PC-3 (cell line): ENCODE results near the gene IL4I1. TPM values are rescaled to one million over a fixed set of nuclear protein-coding genes. Genes with fewer than 3 reads are reported as not detected.

ENCODE experiments used
- ATAC-seq: fragments of 200-7000 bp; cut with Tn5 transposase; 2 replicates; pipeline ENCODE4 v1.9.1; 2020; ENCODE audit warnings: mild to moderate bottlenecking, moderate library complexity
- BruUV-seq: library from RNA; stranded (reverse); fragments of 400-500 nt; replicated peaks from 2 replicates; lab custom pipeline; 2021; lab: Mats Ljungman, UMichigan
- CTCF ChIA-PET: fragments of 300-600 bp; sonication (Branson Sonifier 250); formaldehyde crosslinking; loops from one replicate; lab custom pipeline; 2022; ENCODE audit warnings: antibody characterized with exemption; lab: Charles Lee
- POLR2A ChIA-PET: fragments of 300-600 bp; sonication (Branson Sonifier 250); formaldehyde crosslinking; loops from one replicate; lab custom pipeline; 2022; ENCODE audit warnings: antibody characterized with exemption; ENCODE audit not compliant: unreplicated experiment; lab: Charles Lee
- DNase-seq: peaks from one replicate; pipeline ENCODE4 v3.0.0-alpha.2; 2015
- H2AFZ ChIP-seq: fragments of 300-600 bp; sonication (generic); 2 replicates; pipeline ENCODE4 v1.6.0; 2016; ENCODE audit warnings: antibody characterized with exemption, low read length
- H3F3A ChIP-seq: fragments of 300-600 bp; sonication (generic); one replicate; pipeline ENCODE4 v1.6.0; 2017; ENCODE audit warnings: antibody characterized with exemption, low read length, control low read depth, mild to moderate bottlenecking; ENCODE audit not compliant: unreplicated experiment
- H3K27ac ChIP-seq: fragments of 300-600 bp; sonication (generic); 2 replicates; pipeline ENCODE4 v1.5.1; 2016; ENCODE audit warnings: mild to moderate bottlenecking, low read length
- H3K27me3 ChIP-seq: fragments of 300-600 bp; sonication (generic); 2 replicates; pipeline ENCODE4 v1.6.1; 2016; ENCODE audit warnings: low read length, mixed read lengths
- H3K36me3 ChIP-seq: fragments of 300-600 bp; sonication (generic); 2 replicates; pipeline ENCODE4 v1.6.1; 2016; ENCODE audit warnings: low read depth, mixed run types, low read length, mixed read lengths
- H3K4me1 ChIP-seq: fragments of 300-600 bp; sonication (generic); 2 replicates; pipeline ENCODE4 v1.5.1; 2016; ENCODE audit warnings: low read length; ENCODE audit not compliant: insufficient read depth
- H3K4me2 ChIP-seq: fragments of 300-600 bp; sonication (generic); 2 replicates; pipeline ENCODE4 v1.6.0; 2016; ENCODE audit warnings: low read length
- H3K4me3 ChIP-seq: fragments of 300-600 bp; sonication (generic); 2 replicates; pipeline ENCODE4 v1.5.1; 2016; ENCODE audit warnings: mild to moderate bottlenecking, low read length, mixed read lengths
- H3K79me2 ChIP-seq: fragments of 300-600 bp; sonication (generic); 2 replicates; pipeline ENCODE4 v1.6.1; 2017; ENCODE audit warnings: low read length, mixed read lengths
- H3K9ac ChIP-seq: fragments of 300-600 bp; sonication (generic); 2 replicates; pipeline ENCODE4 v1.6.0; 2016; ENCODE audit warnings: mild to moderate bottlenecking, low read length
- H3K9me2 ChIP-seq: fragments of 300-600 bp; sonication (generic); replicated peaks from 2 replicates; pipeline ENCODE4 v1.6.1; 2016; ENCODE audit warnings: mixed run types, low read length, mixed read lengths
- H3K9me3 ChIP-seq: fragments of 300-600 bp; sonication (generic); 2 replicates; pipeline ENCODE4 v1.6.1; 2016; ENCODE audit warnings: low read length, mixed read lengths
- H4K20me1 ChIP-seq: fragments of 300-600 bp; sonication (generic); 2 replicates; pipeline ENCODE4 v1.6.1; 2016; ENCODE audit warnings: low read length, mixed read lengths
- CTCF ChIP-seq: fragments of 300-600 bp; sonication (generic); conservative IDR thresholded peaks from 2 replicates; pipeline ENCODE4 v1.5.1; 2017; ENCODE audit warnings: antibody characterized with exemption, low read depth, mild to moderate bottlenecking, low read length
- EZH2 ChIP-seq: fragments of 300-600 bp; sonication (generic); IDR thresholded peaks from one replicate; pipeline ENCODE4 v1.6.1; 2017; ENCODE audit warnings: antibody characterized with exemption, mild to moderate bottlenecking, low read length; ENCODE audit not compliant: unreplicated experiment
- EZH2phosphoT487 ChIP-seq: fragments of 300-600 bp; sonication (generic); IDR thresholded peaks from 2 replicates; pipeline ENCODE4 v1.6.1; 2018; ENCODE audit warnings: mild to moderate bottlenecking, antibody characterized with exemption, low read length, borderline replicate concordance
- intact Hi-C: fragments of 100-400 bp; cut with micrococcal nuclease; formaldehyde crosslinking; loops from 2 replicates; pipeline ENCODE4 v1.9.0; 2023
- total RNA-seq: library from RNA; depleted of rRNA; stranded (reverse); fragments of >200 nt; gene quantifications from 2 replicates; pipeline ENCODE4 v1.2.3, GENCODE V29; 2014

Gene IL4I1
- total RNA-seq, 1 experiment from 2014 or later = 2.2 TPM

- H3K4me1 ChIP-seq = peaks cover 30% of the 10 kb centered on the region
- H3K79me2 ChIP-seq = peaks cover 34% of the 10 kb centered on the region
- TF ChIP-seq EZH2 (no peak), EZH2phosphoT487 (no peak)
- H3K27me3 ChIP-seq = no peaks in the 10 kb centered on the region
- H4K20me1 ChIP-seq = no peaks in the 10 kb centered on the region
- DNase-seq (no peak), ATAC-seq (no peak)
- H3K36me3 ChIP-seq = 0 out of 2 replicates have a peak, but pooled peaks cover 7% of the 10 kb centered on the region
- no TSS peak for BruUV-seq
- CTCF ChIA-PET = no interaction called here
- no peak overlapping the region for H3K4me2 ChIP-seq
- no peak overlapping the region for H2AFZ ChIP-seq
- no peaks in the 10 kb centered on the region for H3K9me2 ChIP-seq
- POLR2A ChIA-PET = no interaction called here
- H3K27ac ChIP-seq = no peak overlapping the region
- intact Hi-C loops = no loop called here
- H3K9ac ChIP-seq = no peak overlapping the region
- no peaks in the 10 kb centered on the region for H3F3A ChIP-seq
- H3K9me3 ChIP-seq = no peaks in the 10 kb centered on the region
- H3K4me3 ChIP-seq = no peak overlapping the region
Measured at GRCh38 chr19:49871349-49871985, 25.2 kb downstream of the IL4I1 start.

- Histone ChIP-seq H3F3A (no peaks in the 10 kb centered on the region), H3K9ac (peak overlapping the region; percentile 71), H2AFZ (peak overlapping the region; percentile 63), H3K79me2 (peaks cover 35% of the 10 kb centered on the region), H3K4me3 (peak overlapping the region; percentile 68), H4K20me1 (no peaks in the 10 kb centered on the region), H3K9me3 (no peaks in the 10 kb centered on the region), H3K4me2 (peak overlapping the region; percentile 85), H3K27me3 (no peaks in the 10 kb centered on the region), H3K4me1 (peaks cover 36% of the 10 kb centered on the region), H3K36me3 (0 out of 2 replicates have a peak, but pooled peaks cover 7% of the 10 kb centered on the region), H3K9me2 (no peaks in the 10 kb centered on the region), H3K27ac (peak overlapping the region; percentile 23)
- TF ChIP-seq CTCF (no peak), EZH2phosphoT487 (no peak), EZH2 (no peak)
- peak; percentile 39 for DNase-seq
- ATAC-seq = no peak
- ChIA-PET POLR2A (no interaction called here), CTCF (no interaction called here)
- no TSS peak for BruUV-seq
- intact Hi-C loops = no loop called here
Measured at GRCh38 chr19:49870309-49870901, 26.3 kb downstream of the IL4I1 start.

- intact Hi-C loops = loop anchor here (1.0 to 5.0 kb wide), 3 partner anchors 8 to 459 kb away; partner anchors contain the start of genes AKT1S1, KCNC3, MED25 and TBC1D17
- Histone ChIP-seq H2AFZ (peak overlapping the region; percentile 66), H3K4me3 (peak overlapping the region; percentile 68), H3K9me3 (no peaks in the 10 kb centered on the region), H4K20me1 (peaks cover 5% of the 10 kb centered on the region), H3K4me2 (peak overlapping the region; percentile 85), H3K9ac (peak overlapping the region; percentile 71), H3F3A (no peaks in the 10 kb centered on the region), H3K36me3 (peaks cover 10% of the 10 kb centered on the region; the same call in 1 of the 2 replicates), H3K9me2 (no peaks in the 10 kb centered on the region), H3K79me2 (peaks cover 35% of the 10 kb centered on the region), H3K27ac (peak overlapping the region; percentile 23), H3K4me1 (peaks cover 30% of the 10 kb centered on the region), H3K27me3 (no peaks in the 10 kb centered on the region)
- ATAC-seq = peak; percentile 72
- ChIA-PET POLR2A (interaction anchor here (0.5 to 1.1 kb wide), 6 partner anchors 20 to 917 kb away, joined by 3 to 9 read pairs (median 4); no protein-coding TSS in a partner anchor), CTCF (interaction anchor here (0.6 to 1.0 kb wide), 3 partner anchors 19 to 1470 kb away, joined by 3 read pairs; no protein-coding TSS in a partner anchor)
- no peak for TF ChIP-seq EZH2
- no peak for TF ChIP-seq EZH2phosphoT487
- no peak for TF ChIP-seq CTCF
- BruUV-seq = TSS peak; percentile 5
- DNase-seq = peak; percentile 100
Measured at GRCh38 chr19:49869484-49870308, 27.0 kb downstream of the IL4I1 start.
